ENCODE data around the gene FAAP20.

GRCh38 chr1:2181752-2182151, 12.8 kb downstream of the FAAP20 start:
- no peak for TF ChIP-seq POLR2A (IDR thresholded peaks at IDR 0.05)
- TF ChIP-seq CTCF (IDR thresholded peaks at IDR 0.05), result no peak

Measured in lower leg skin (tissue), 3 donors.